Measurements from ENCODE around the gene IRX2. TPM values are rescaled to one million over a fixed set of nuclear protein-coding genes. Genes with fewer than 3 reads are reported as not detected.

Gene IRX2
- total and polyA plus RNA-seq, 10 of the 15 experiments (the other 5 are each of a cell fraction or from before 2014, with no cell fraction given): not detected

DNA sequence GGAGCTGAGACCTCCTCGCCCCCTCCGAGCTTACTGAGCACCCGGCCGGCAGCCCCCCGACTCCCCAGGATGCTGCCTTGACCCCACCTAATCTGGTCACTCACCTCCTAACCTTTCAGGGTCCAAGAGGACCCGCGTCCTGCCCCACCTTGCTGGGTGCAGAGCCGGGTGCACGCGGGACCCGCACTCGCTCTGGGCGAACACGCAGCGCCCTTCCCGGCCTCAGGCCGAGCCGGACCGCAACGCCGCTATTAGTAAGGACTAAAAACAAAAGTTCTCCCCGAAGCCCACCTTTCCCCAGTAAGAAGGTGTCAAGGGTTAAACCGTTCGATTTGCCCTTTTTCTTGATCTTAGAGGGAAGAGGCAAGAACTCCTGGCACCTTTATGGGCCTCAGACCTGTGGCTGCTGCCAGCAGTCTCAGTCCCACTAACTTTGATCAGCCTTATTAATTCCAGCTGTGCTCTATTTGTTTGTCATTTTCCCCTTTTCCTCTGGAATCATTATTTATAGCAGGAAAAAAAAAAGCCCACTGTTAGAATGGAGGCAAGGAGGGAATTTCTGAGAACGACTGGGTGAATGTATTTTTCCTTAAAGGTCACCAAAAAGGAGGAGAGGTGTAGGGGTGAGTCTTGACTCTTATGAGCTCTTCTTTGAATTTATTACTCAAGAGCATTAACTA, 10.5 kb downstream of the IRX2 start:
- ATAC-seq: no peak
- FAIRE-seq: no peak
- no peak for DNase-seq (ENCODE audit: low read depth, low spot score)
- intact Hi-C loops (cut with micrococcal nuclease; ENCODE audit: unreplicated experiment) (no loop called here), in situ Hi-C loops (cut with MboI) (no loop called here)
- RAD21 ChIA-PET (ENCODE audit: unreplicated experiment): no interaction called here
- Histone ChIP-seq H2AFZ (ENCODE audit: control insufficient read depth, low read depth, low read length) (no peak overlapping the region), H3K9me3 (replicated peaks; ENCODE audit: control insufficient read depth, insufficient read depth, low read length) (no peaks in the 10 kb centered on the region; the same call in 2 of the 3 replicates), H4K20me1 (ENCODE audit: control insufficient read depth, insufficient read depth) (no peaks in the 10 kb centered on the region), H3K27me3 (replicated peaks in 1 of 2; ENCODE audit: control insufficient read depth in 2 of 2, insufficient read depth in 2 of 2, low read length in 1 of 2) (no peaks in the 10 kb centered on the region), H3K4me1 (ENCODE audit: control insufficient read depth, insufficient read depth, low read length) (no peaks in the 10 kb centered on the region), H3K9ac (ENCODE audit: control insufficient read depth, insufficient read depth, low read length) (no peak overlapping the region), H3K27ac (ENCODE audit: control insufficient read depth, insufficient read depth) (no peak overlapping the region), H3K4me2 (ENCODE audit: control insufficient read depth, insufficient read depth) (no peak overlapping the region), H3K4me3 (no peak overlapping the region), H3K79me2 (ENCODE audit: control insufficient read depth, insufficient read depth, low read length) (no peaks in the 10 kb centered on the region), H3K36me3 (ENCODE audit: control insufficient read depth in 2 of 2, insufficient read depth in 2 of 2, low read length in 1 of 2) (no peaks in the 10 kb centered on the region)
- BruUV-seq (replicated peaks): no TSS peak
- 71% methylated on average over 20 of the region's 25 CpGs for WGBS (ENCODE audit: insufficient coverage, insufficient replicate concordance, low lambda C conversion rate, missing lambda C conversion rate)
- POLR2A ChIA-PET: no interaction called here
- TF ChIP-seq, protein P1, sequence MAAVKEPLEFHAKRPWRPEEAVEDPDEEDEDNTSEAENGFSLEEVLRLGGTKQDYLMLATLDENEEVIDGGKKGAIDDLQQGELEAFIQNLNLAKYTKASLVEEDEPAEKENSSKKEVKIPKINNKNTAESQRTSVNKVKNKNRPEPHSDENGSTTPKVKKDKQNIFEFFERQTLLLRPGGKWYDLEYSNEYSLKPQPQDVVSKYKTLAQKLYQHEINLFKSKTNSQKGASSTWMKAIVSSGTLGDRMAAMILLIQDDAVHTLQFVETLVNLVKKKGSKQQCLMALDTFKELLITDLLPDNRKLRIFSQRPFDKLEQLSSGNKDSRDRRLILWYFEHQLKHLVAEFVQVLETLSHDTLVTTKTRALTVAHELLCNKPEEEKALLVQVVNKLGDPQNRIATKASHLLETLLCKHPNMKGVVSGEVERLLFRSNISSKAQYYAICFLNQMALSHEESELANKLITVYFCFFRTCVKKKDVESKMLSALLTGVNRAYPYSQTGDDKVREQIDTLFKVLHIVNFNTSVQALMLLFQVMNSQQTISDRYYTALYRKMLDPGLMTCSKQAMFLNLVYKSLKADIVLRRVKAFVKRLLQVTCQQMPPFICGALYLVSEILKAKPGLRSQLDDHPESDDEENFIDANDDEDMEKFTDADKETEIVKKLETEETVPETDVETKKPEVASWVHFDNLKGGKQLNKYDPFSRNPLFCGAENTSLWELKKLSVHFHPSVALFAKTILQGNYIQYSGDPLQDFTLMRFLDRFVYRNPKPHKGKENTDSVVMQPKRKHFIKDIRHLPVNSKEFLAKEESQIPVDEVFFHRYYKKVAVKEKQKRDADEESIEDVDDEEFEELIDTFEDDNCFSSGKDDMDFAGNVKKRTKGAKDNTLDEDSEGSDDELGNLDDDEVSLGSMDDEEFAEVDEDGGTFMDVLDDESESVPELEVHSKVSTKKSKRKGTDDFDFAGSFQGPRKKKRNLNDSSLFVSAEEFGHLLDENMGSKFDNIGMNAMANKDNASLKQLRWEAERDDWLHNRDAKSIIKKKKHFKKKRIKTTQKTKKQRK (IDR thresholded peaks at IDR 0.05; ENCODE audit: low read depth, low read length): no peak
- TF ChIP-seq EED (IDR thresholded peaks at IDR 0.05; ENCODE audit: low read depth) (no peak), MEF2A (IDR thresholded peaks at IDR 0.05; ENCODE audit: insufficient read depth, low read depth, low read length) (no peak), ATF7 (IDR thresholded peaks at IDR 0.05; ENCODE audit: low read depth) (no peak), SIN3A (IDR thresholded peaks at IDR 0.05; ENCODE audit: low read depth, low read length) (no peak), CHD4 (IDR thresholded peaks at IDR 0.05) (no peak), SMAD5 (IDR thresholded peaks at IDR 0.05; ENCODE audit: low read depth) (no peak), RELA (IDR thresholded peaks at IDR 0.05; ENCODE audit: borderline replicate concordance, partially characterized antibody) (no peak), ZNF274 (IDR thresholded peaks at IDR 0.05; ENCODE audit: insufficient read depth, insufficient read length) (no peak)
- TF ChIP-seq, protein P2, sequence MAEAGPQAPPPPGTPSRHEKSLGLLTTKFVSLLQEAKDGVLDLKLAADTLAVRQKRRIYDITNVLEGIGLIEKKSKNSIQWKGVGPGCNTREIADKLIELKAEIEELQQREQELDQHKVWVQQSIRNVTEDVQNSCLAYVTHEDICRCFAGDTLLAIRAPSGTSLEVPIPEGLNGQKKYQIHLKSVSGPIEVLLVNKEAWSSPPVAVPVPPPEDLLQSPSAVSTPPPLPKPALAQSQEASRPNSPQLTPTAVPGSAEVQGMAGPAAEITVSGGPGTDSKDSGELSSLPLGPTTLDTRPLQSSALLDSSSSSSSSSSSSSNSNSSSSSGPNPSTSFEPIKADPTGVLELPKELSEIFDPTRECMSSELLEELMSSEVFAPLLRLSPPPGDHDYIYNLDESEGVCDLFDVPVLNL (IDR thresholded peaks at IDR 0.05; ENCODE audit: low read depth, low read length): no peak
- TF ChIP-seq, protein P3, sequence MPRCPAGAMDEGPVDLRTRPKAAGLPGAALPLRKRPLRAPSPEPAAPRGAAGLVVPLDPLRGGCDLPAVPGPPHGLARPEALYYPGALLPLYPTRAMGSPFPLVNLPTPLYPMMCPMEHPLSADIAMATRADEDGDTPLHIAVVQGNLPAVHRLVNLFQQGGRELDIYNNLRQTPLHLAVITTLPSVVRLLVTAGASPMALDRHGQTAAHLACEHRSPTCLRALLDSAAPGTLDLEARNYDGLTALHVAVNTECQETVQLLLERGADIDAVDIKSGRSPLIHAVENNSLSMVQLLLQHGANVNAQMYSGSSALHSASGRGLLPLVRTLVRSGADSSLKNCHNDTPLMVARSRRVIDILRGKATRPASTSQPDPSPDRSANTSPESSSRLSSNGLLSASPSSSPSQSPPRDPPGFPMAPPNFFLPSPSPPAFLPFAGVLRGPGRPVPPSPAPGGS (IDR thresholded peaks at IDR 0.05; ENCODE audit: borderline replicate concordance, insufficient read depth, low read depth, low read length, poor library complexity, severe bottlenecking): no peak
- CTCF ChIA-PET: no interaction called here
- SMC1A ChIA-PET (ENCODE audit: uncharacterized antibody, unreplicated experiment): no interaction called here
